ENCODE measurements around the gene TTC7B. TPM values are rescaled to one million over a fixed set of nuclear protein-coding genes. Genes with fewer than 3 reads are reported as not detected.
A peak's percentile ranks its signal among the peaks of the same experiment; 100 is the strongest.
"Not testable (repeated sequence)": the region's sequence is repeated elsewhere in the genome, so short reads cannot be mapped to it uniquely, and the experiment has no call there.

Gene TTC7B
- total and polyA plus RNA-seq, 4 donors: 23.1 to 85.0 (median 54.6) TPM

DNA sequence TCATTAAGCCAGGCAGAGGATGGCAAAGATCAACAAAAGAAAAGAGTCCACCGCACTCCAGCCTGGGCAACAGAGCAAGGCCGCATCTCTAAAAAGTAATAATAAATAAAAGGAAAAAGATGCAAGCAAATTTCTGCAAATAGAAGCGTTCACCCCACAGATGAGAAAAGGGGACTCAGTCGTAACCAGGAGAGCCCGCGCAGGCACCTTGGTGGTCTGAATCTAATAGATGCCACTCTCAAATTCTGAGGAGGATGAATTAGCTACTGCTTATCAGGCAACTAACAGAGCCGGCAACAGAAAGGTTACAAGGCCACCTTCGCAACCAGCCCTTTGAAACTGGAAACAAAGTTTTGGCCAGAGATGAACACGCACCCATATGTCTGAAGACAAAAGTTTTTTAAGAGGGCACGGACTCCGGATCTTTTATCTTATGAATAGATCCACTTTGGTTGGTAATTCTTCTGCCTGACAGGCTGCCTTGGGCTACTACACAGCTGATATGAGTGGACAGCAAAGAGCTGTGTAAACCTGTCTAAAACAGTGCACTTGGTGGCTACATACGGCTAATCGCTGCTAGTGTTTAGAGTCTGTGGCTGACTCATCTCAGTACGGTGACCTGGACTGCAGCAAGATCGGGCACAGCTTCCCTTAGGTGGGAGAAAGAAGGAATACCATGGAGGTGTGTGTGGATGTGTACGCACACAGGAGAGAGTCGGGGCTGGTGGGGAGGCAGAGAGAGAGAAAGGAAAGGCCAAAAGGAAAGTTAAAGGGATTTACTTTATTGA is 32.9 kb upstream of the TTC7B start:
- no peaks in the 10 kb centered on the region for H3K27me3 ChIP-seq (ENCODE audit: control insufficient read depth, insufficient read depth, low read length)
- H3K27ac ChIP-seq (ENCODE audit: low read depth, low read length): no peak overlapping the region
- H3K9me3 ChIP-seq (ENCODE audit: control insufficient read depth, insufficient read depth, low read length): no peaks in the 10 kb centered on the region
- no peak overlapping the region for H3K4me3 ChIP-seq (ENCODE audit: low read depth, low read length)
- peaks cover 2% of the 10 kb centered on the region for H3K36me3 ChIP-seq (ENCODE audit: control insufficient read depth, insufficient read depth, low read length)
- H3K4me1 ChIP-seq (ENCODE audit: control insufficient read depth, insufficient read depth, low read length): peaks cover 4% of the 10 kb centered on the region
- no peak for DNase-seq (ENCODE audit: low read depth in 4 of 6, low spot score in 6 of 6)
- 82% methylated on average over 11 of the region's 17 CpGs for WGBS (ENCODE audit: insufficient coverage)

DNA sequence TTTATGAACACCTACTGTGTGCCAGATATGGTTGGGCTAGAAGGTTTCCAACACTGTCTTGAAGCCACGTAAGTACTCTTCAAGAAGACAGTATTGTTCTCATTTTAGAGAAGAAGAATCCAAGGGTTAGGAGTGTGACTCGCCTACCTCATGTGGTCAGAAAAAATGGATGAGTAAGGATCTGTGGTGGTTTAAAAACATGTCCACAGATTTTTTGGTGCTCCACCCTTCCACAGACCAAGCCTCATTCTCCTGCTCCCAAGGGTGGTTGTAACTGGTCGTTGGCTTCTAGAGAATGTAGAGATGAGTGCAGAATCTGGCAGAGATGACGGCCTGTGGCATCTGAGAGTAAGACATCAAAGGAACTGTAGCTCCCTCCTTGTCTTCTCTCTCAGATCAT is 30.3 kb upstream of the TTC7B start:
- Histone ChIP-seq H3K9me3 (ENCODE audit: control insufficient read depth, insufficient read depth, low read length) (no peaks in the 10 kb centered on the region), H3K4me1 (ENCODE audit: control insufficient read depth, insufficient read depth, low read length) (peaks cover 4% of the 10 kb centered on the region), H3K27me3 (ENCODE audit: control insufficient read depth, insufficient read depth, low read length) (no peaks in the 10 kb centered on the region), H3K36me3 (ENCODE audit: control insufficient read depth, insufficient read depth, low read length) (peaks cover 2% of the 10 kb centered on the region), H3K27ac (ENCODE audit: low read depth, low read length) (no peak overlapping the region), H3K4me3 (ENCODE audit: low read depth, low read length) (no peak overlapping the region)
- WGBS (ENCODE audit: insufficient coverage): 100% methylated on average over 1 of the region's 4 CpGs
- DNase-seq (ENCODE audit: low read depth in 4 of 6, low spot score in 6 of 6): no peak

DNA sequence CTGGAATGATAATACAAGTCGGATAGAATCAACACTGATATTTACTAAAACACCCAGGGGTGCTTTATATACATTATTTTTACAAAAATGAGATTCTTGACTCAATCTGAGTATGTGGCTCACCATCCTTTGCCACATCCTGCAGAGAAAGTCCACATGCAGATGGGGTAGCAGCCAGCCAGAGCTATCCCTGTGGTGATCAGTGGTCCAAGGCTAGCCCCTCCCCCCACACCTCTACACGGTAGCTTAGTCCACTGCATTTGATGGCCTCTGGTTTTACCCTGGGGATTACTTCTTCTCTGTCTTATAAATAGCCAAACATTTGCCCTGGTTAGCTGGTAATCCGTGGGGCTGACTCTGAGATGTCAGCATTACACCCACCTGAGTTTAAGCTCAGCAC is 28.1 kb upstream of the TTC7B start:
- H3K9me3 ChIP-seq (ENCODE audit: control insufficient read depth, insufficient read depth, low read length): no peaks in the 10 kb centered on the region
- WGBS (ENCODE audit: insufficient coverage): 67% methylated on average over 2 of the region's 3 CpGs
- no peak for DNase-seq (ENCODE audit: low read depth in 4 of 6, low spot score in 6 of 6)
- no peak overlapping the region for H3K4me3 ChIP-seq (ENCODE audit: low read depth, low read length)
- no peak overlapping the region for H3K27ac ChIP-seq (ENCODE audit: low read depth, low read length)
- peaks cover 1% of the 10 kb centered on the region for H3K4me1 ChIP-seq (ENCODE audit: control insufficient read depth, insufficient read depth, low read length)
- no peaks in the 10 kb centered on the region for H3K27me3 ChIP-seq (ENCODE audit: control insufficient read depth, insufficient read depth, low read length)
- H3K36me3 ChIP-seq (ENCODE audit: control insufficient read depth, insufficient read depth, low read length): peaks cover 2% of the 10 kb centered on the region

DNA sequence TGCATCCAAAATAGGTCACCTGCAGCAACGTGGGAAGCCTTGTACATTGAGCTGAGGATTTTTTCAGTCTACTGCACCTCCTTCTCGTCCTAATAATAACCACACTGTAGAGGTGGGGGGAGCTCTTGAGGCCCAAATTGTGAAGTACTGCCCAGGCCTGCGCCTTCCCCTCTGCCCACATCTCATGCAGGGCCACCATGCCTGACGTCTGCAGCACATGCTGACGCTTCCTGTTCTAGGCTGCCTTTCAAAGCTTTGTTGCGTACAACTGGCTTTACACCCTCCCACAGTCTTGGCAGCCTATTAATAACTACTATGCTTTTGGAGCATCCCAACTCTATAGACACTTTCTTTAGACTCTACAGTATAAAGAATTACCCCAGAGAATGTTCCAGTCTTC is 26.5 kb upstream of the TTC7B start:
- WGBS (ENCODE audit: insufficient coverage): 61% methylated on average over 5 of the region's 6 CpGs
- peaks cover 2% of the 10 kb centered on the region for H3K36me3 ChIP-seq (ENCODE audit: control insufficient read depth, insufficient read depth, low read length)
- peaks cover 3% of the 10 kb centered on the region for H3K4me1 ChIP-seq (ENCODE audit: control insufficient read depth, insufficient read depth, low read length)
- H3K9me3 ChIP-seq (ENCODE audit: control insufficient read depth, insufficient read depth, low read length): no peaks in the 10 kb centered on the region
- H3K27ac ChIP-seq (ENCODE audit: low read depth, low read length): no peak overlapping the region
- H3K4me3 ChIP-seq (ENCODE audit: low read depth, low read length): no peak overlapping the region
- H3K27me3 ChIP-seq (ENCODE audit: control insufficient read depth, insufficient read depth, low read length): no peaks in the 10 kb centered on the region
- peak in 1 of 6 donors; percentile 22 for DNase-seq (ENCODE audit: low read depth in 4 of 6, low spot score in 6 of 6)

DNA sequence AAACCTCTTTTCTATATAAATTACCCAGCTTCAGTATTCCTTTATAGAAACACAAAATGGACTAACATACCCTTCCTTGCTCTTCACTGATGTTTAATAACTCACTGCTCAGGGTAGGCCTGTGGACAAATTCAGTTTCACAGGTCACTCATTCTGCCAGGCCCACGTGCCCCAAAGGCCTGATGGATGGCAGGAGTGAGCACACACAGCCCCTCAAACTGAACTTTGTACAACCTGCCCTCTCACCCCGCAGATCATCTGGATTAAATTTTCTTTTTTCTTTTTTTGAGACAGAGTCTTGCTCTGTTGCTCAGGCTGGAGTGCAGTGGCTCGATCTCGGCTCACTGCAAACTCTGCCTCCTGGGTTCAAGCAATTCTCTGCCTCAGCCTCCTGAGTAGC is 24.4 kb upstream of the TTC7B start:
- not testable (repeated sequence) for H3K36me3 ChIP-seq (ENCODE audit: control insufficient read depth, insufficient read depth, low read length); H3K4me3 ChIP-seq (ENCODE audit: low read depth, low read length); H3K9me3 ChIP-seq (ENCODE audit: control insufficient read depth, insufficient read depth, low read length); H3K27ac ChIP-seq (ENCODE audit: low read depth, low read length); H3K27me3 ChIP-seq (ENCODE audit: control insufficient read depth, insufficient read depth, low read length); H3K4me1 ChIP-seq (ENCODE audit: control insufficient read depth, insufficient read depth, low read length); DNase-seq (ENCODE audit: low read depth in 4 of 6, low spot score in 6 of 6)
- 82% methylated on average over 2 of the region's 4 CpGs for WGBS (ENCODE audit: insufficient coverage)

DNA sequence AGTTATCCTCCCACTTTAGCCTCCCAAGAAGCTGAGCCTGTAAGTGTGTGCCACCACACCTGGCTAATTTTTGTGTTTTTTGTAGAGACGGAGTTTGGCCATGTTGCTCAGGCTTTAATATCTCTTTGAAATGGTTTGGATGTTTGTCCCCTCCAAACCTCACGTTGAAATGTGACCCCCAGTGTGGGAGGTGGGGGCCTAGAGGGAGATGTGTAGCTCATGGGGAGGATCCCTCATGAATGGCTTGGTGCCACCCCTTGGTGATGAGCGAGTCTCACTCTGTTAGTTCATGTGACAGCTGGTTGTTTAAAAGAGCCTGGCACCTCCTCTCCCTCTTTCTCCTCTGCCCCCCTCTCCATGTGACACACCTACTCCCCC is 23.6 kb upstream of the TTC7B start:
- H3K9me3 ChIP-seq (ENCODE audit: control insufficient read depth, insufficient read depth, low read length): no peaks in the 10 kb centered on the region
- no peaks in the 10 kb centered on the region for H3K27me3 ChIP-seq (ENCODE audit: control insufficient read depth, insufficient read depth, low read length)
- H3K4me1 ChIP-seq (ENCODE audit: control insufficient read depth, insufficient read depth, low read length): peaks cover 3% of the 10 kb centered on the region
- WGBS (ENCODE audit: insufficient coverage): no CpG with 5 or more reads among the region's 3 CpGs
- H3K27ac ChIP-seq (ENCODE audit: low read depth, low read length): no peak overlapping the region
- no peaks in the 10 kb centered on the region for H3K36me3 ChIP-seq (ENCODE audit: control insufficient read depth, insufficient read depth, low read length)
- H3K4me3 ChIP-seq (ENCODE audit: low read depth, low read length): no peak overlapping the region
- no peak for DNase-seq (ENCODE audit: low read depth in 4 of 6, low spot score in 6 of 6)

DNA sequence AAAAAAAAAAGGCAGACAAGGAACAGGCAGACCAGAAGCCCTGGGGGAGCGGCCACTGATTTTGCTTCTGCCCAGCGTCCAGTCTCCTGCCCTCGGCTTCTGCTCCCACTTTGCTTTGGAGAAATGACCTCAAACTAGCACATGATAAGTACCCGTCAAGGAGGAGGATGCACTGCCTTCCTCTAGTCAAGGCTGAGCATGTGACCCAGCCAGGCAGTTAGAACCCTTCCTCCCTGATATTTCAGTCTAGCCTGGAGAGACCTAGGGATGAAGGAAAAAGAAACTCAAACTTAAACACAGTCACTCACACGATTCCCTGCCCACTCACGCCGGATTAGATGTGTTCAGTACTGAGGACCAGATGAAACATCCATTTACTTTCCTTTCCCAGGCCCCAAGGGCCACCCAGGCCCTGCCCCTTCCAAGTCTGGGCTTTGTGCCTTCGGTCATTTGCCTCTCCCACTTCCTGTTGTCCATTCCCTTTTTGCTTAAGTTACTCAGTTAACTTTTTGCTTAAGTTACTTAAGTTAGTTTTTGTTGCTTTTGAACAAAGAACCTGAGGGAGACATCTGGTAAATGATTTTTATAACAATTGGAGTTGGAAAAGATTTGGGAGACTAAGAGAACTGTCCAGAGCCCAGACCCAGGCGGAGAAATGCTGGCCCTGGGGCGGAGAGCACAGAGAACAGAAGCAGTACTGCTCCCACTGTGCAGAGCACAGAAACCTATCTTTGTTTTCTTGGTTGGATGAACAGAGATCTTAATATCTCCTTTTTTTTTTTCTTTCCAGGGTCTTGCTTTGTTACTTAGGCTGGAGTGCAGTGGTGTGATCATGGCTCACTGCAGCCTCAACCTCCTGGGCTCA is 23.0 kb upstream of the TTC7B start:
- H3K27ac ChIP-seq (ENCODE audit: low read depth, low read length): no peak overlapping the region
- peak in 1 of 6 donors; percentile 14 for DNase-seq (ENCODE audit: low read depth in 4 of 6, low spot score in 6 of 6)

DNA sequence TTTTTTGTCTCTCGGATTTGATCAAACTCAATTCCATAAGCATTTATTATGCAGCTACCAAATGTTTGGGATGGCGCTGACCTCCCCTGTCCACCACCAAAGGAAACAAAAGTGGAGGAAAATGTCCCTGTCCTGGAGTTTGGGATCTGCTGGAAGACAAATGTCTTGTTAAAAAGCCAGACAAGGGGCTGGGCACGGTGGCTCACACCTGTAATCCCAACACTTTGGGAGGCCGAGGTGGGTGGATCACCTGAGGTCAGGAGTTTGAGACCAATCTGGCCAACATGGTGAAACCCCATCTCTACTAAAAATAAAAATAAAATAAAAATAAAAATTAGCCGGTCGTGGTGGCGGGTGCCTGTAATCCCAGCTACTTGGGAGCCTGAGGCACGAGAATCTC is 22.3 kb upstream of the TTC7B start:
- not testable (repeated sequence) for H3K36me3 ChIP-seq (ENCODE audit: control insufficient read depth, insufficient read depth, low read length); DNase-seq (ENCODE audit: low read depth in 4 of 6, low spot score in 6 of 6)
- WGBS (ENCODE audit: insufficient coverage): 100% methylated on average over 2 of the region's 8 CpGs

More for the DNA sequence above, 23.0 kb upstream of the TTC7B start:
- H3K4me1 ChIP-seq (ENCODE audit: control insufficient read depth, insufficient read depth, low read length): peaks cover 3% of the 10 kb centered on the region
- no peaks in the 10 kb centered on the region for H3K27me3 ChIP-seq (ENCODE audit: control insufficient read depth, insufficient read depth, low read length)
- WGBS (ENCODE audit: insufficient coverage): 69% methylated on average over 5 of the region's 10 CpGs
- no peak overlapping the region for H3K4me3 ChIP-seq (ENCODE audit: low read depth, low read length)
- no peaks in the 10 kb centered on the region for H3K36me3 ChIP-seq (ENCODE audit: control insufficient read depth, insufficient read depth, low read length)
- no peaks in the 10 kb centered on the region for H3K9me3 ChIP-seq (ENCODE audit: control insufficient read depth, insufficient read depth, low read length)

DNA sequence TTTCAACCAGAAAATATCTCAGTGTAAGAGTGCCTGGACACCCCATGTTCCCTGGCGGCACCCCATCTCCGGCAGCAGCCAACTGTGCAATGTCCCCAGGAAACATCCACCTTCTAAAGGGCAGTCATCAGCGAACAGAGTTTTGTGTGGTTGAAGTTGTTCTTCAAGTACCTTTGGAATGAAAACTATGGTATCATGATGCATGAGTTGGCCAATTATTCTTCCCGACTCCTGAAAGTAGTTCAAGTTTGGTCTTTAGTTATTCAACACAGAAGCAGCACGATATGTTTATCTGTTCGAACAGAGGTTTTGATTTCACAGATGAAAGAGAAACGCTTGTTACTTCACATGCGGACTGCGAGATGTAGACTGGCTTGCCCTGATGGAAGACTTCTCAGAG is 21.1 kb upstream of the TTC7B start:
- H3K27me3 ChIP-seq (ENCODE audit: control insufficient read depth, insufficient read depth, low read length): no peaks in the 10 kb centered on the region
- no peaks in the 10 kb centered on the region for H3K9me3 ChIP-seq (ENCODE audit: control insufficient read depth, insufficient read depth, low read length)
- no peaks in the 10 kb centered on the region for H3K36me3 ChIP-seq (ENCODE audit: control insufficient read depth, insufficient read depth, low read length)
- 91% methylated on average over 8 of the region's 9 CpGs for WGBS (ENCODE audit: insufficient coverage)
- no peak overlapping the region for H3K4me3 ChIP-seq (ENCODE audit: low read depth, low read length)
- DNase-seq (ENCODE audit: low read depth in 4 of 6, low spot score in 6 of 6): no peak
- H3K27ac ChIP-seq (ENCODE audit: low read depth, low read length): no peak overlapping the region
- peaks cover 3% of the 10 kb centered on the region for H3K4me1 ChIP-seq (ENCODE audit: control insufficient read depth, insufficient read depth, low read length)

More for the DNA sequence above, 22.3 kb upstream of the TTC7B start:
- H3K4me3 ChIP-seq (ENCODE audit: low read depth, low read length); H3K4me1 ChIP-seq (ENCODE audit: control insufficient read depth, insufficient read depth, low read length); H3K9me3 ChIP-seq (ENCODE audit: control insufficient read depth, insufficient read depth, low read length); H3K27ac ChIP-seq (ENCODE audit: low read depth, low read length); H3K27me3 ChIP-seq (ENCODE audit: control insufficient read depth, insufficient read depth, low read length): not testable (repeated sequence)

DNA sequence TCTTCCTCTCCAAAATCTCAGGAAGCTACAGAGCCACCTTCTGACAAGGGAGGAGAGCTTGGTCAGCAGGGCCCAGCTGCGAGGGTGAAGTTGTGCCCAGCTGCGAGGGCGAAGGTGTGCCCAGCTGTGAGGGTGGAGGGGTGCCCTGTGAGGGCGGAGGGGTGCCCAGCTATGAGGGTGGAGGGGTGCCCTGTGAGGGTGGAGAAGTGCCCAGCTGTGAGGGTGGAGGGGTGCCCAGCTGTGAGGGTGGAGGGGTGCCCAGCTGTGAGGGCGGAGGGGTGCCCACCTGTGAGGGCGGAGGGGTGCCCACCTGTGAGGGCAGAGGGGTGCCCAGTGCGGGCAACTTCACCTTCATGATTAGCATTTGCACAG is 20.4 kb upstream of the TTC7B start:
- no peaks in the 10 kb centered on the region for H3K27me3 ChIP-seq (ENCODE audit: control insufficient read depth, insufficient read depth, low read length)
- no peaks in the 10 kb centered on the region for H3K9me3 ChIP-seq (ENCODE audit: control insufficient read depth, insufficient read depth, low read length)
- H3K27ac ChIP-seq (ENCODE audit: low read depth, low read length): no peak overlapping the region
- H3K4me1 ChIP-seq (ENCODE audit: control insufficient read depth, insufficient read depth, low read length): peaks cover 3% of the 10 kb centered on the region
- no peak for DNase-seq (ENCODE audit: low read depth in 4 of 6, low spot score in 6 of 6)
- no peaks in the 10 kb centered on the region for H3K36me3 ChIP-seq (ENCODE audit: control insufficient read depth, insufficient read depth, low read length)
- 100% methylated on average over 5 of the region's 7 CpGs for WGBS (ENCODE audit: insufficient coverage)
- no peak overlapping the region for H3K4me3 ChIP-seq (ENCODE audit: low read depth, low read length)
